Activated CD4-positive, alpha-beta T cell treated with anti-CD3 and anti-CD28 coated beads, Interleukin-2, amount 10 ng/mL, durations not matched to agents 7 days and 5 days (primary cell): ENCODE results near the gene UROC1. TPM values are rescaled to one million over a fixed set of nuclear protein-coding genes. Genes with fewer than 3 reads are reported as not detected.

ENCODE experiments used
- CTCF ChIA-PET: fragments of 350-600 bp; sonication (Branson Sonifier 250); formaldehyde crosslinking; loops from one replicate; lab custom pipeline; 2021; ENCODE audit warnings: antibody characterized with exemption; lab: Charles Lee
- POLR2A ChIA-PET: fragments of 350-600 bp; sonication (Branson Sonifier 250); formaldehyde crosslinking; loops from one replicate; lab custom pipeline; 2021; ENCODE audit warnings: antibody characterized with exemption; lab: Charles Lee
- DNase-seq: peaks from one replicate; pipeline ENCODE4 v3.0.0-alpha.2; 2020
- H3K27ac Mint-ChIP-seq: one replicate; pipeline ENCODE4 v1.8.0; 2021; ENCODE audit warnings: mild to moderate bottlenecking, moderate library complexity, mixed read lengths
- H3K27me3 Mint-ChIP-seq: one replicate; pipeline ENCODE4 v1.8.0; 2021; ENCODE audit warnings: mixed read lengths
- H3K36me3 Mint-ChIP-seq: one replicate; pipeline ENCODE4 v1.8.0; 2021; ENCODE audit warnings: low read depth, mixed read lengths
- H3K4me1 Mint-ChIP-seq: one replicate; pipeline ENCODE4 v1.8.0; 2021; ENCODE audit warnings: mixed read lengths
- H3K4me3 Mint-ChIP-seq: one replicate; pipeline ENCODE4 v1.8.0; 2021; ENCODE audit warnings: mild to moderate bottlenecking, moderate library complexity, mixed read lengths
- H3K9me3 Mint-ChIP-seq: one replicate; pipeline ENCODE4 v1.8.0; 2021; ENCODE audit warnings: mixed read lengths
- total RNA-seq, 2 experiments: library from RNA; stranded (reverse); gene quantifications; one replicate each; pipeline ENCODE4 v1.2.3, GENCODE V29; 2021

The UROC1 gene
- total RNA-seq, 2 experiments from 2014 or later, result not detected

- Mint-ChIP-seq H3K27ac (peak overlapping the region; percentile 6), H3K4me1 (peaks cover 50% of the 10 kb centered on the region), H3K27me3 (no peaks in the 10 kb centered on the region), H3K36me3 (peaks cover 74% of the 10 kb centered on the region), H3K4me3 (no peak overlapping the region), H3K9me3 (no peaks in the 10 kb centered on the region)
- DNase-seq, result no peak
- POLR2A ChIA-PET, result no interaction called here
- CTCF ChIA-PET, result no interaction called here
Observed at GRCh38 chr3:126469479-126469878, 48.1 kb downstream of the UROC1 start.

GRCh38 chr3:126468028-126468891 is 49.3 kb downstream of the UROC1 start:
- Mint-ChIP-seq H3K9me3 (no peaks in the 10 kb centered on the region), H3K27me3 (no peaks in the 10 kb centered on the region), H3K4me3 (no peak overlapping the region), H3K36me3 (peaks cover 68% of the 10 kb centered on the region), H3K27ac (no peak overlapping the region), H3K4me1 (peaks cover 37% of the 10 kb centered on the region)
- DNase-seq, result no peak
- CTCF ChIA-PET, result no interaction called here
- POLR2A ChIA-PET, result no interaction called here

GRCh38 chr3:126467611-126467955 is 50.0 kb downstream of the UROC1 start:
- POLR2A ChIA-PET, result no interaction called here
- Mint-ChIP-seq H3K36me3 (peaks cover 61% of the 10 kb centered on the region), H3K9me3 (no peaks in the 10 kb centered on the region), H3K27ac (no peak overlapping the region), H3K4me3 (no peak overlapping the region), H3K27me3 (no peaks in the 10 kb centered on the region), H3K4me1 (peaks cover 31% of the 10 kb centered on the region)
- DNase-seq, result no peak
- CTCF ChIA-PET, result no interaction called here

GRCh38 chr3:126466886-126467610 is 50.5 kb downstream of the UROC1 start:
- H3K4me1 Mint-ChIP-seq, result peaks cover 25% of the 10 kb centered on the region
- peaks cover 57% of the 10 kb centered on the region for H3K36me3 Mint-ChIP-seq
- no peak overlapping the region for H3K27ac Mint-ChIP-seq
- ChIA-PET POLR2A (no interaction called here), CTCF (interaction anchor here (2.7 kb wide), 1 partner anchor 8 kb away, joined by 14 read pairs; the partner anchor contains the start of gene ZXDC)
- no peak for DNase-seq
- no peak overlapping the region for H3K4me3 Mint-ChIP-seq
- no peaks in the 10 kb centered on the region for H3K27me3 Mint-ChIP-seq
- H3K9me3 Mint-ChIP-seq, result no peaks in the 10 kb centered on the region

GRCh38 chr3:126465928-126466544 is 51.5 kb downstream of the UROC1 start:
- ChIA-PET POLR2A (no interaction called here), CTCF (interaction anchor here (2.7 kb wide), 1 partner anchor 9 kb away, joined by 14 read pairs; the partner anchor contains the start of gene ZXDC)
- no peak for DNase-seq
- peaks cover 19% of the 10 kb centered on the region for H3K4me1 Mint-ChIP-seq
- no peak overlapping the region for H3K4me3 Mint-ChIP-seq
- no peak overlapping the region for H3K27ac Mint-ChIP-seq
- H3K36me3 Mint-ChIP-seq, result peaks cover 56% of the 10 kb centered on the region
- H3K9me3 Mint-ChIP-seq, result no peaks in the 10 kb centered on the region
- no peaks in the 10 kb centered on the region for H3K27me3 Mint-ChIP-seq

GRCh38 chr3:126464997-126465396 is 52.6 kb downstream of the UROC1 start:
- Mint-ChIP-seq H3K27me3 (no peaks in the 10 kb centered on the region), H3K36me3 (peaks cover 53% of the 10 kb centered on the region), H3K27ac (peak overlapping the region; percentile 57), H3K9me3 (no peaks in the 10 kb centered on the region), H3K4me1 (peaks cover 16% of the 10 kb centered on the region), H3K4me3 (no peak overlapping the region)
- ChIA-PET CTCF (interaction anchor here (2.7 kb wide), 1 partner anchor 10 kb away, joined by 14 read pairs; the partner anchor contains the start of gene ZXDC), POLR2A (no interaction called here)
- no peak for DNase-seq

GRCh38 chr3:126464494-126464893 is 53.1 kb downstream of the UROC1 start:
- peaks cover 12% of the 10 kb centered on the region for H3K4me1 Mint-ChIP-seq
- H3K27me3 Mint-ChIP-seq, result no peaks in the 10 kb centered on the region
- DNase-seq, result no peak
- no peaks in the 10 kb centered on the region for H3K9me3 Mint-ChIP-seq
- peaks cover 52% of the 10 kb centered on the region for H3K36me3 Mint-ChIP-seq
- ChIA-PET POLR2A (no interaction called here), CTCF (interaction anchor here (2.7 kb wide), 1 partner anchor 11 kb away, joined by 14 read pairs; the partner anchor contains the start of gene ZXDC)
- no peak overlapping the region for H3K4me3 Mint-ChIP-seq
- H3K27ac Mint-ChIP-seq, result no peak overlapping the region

- Mint-ChIP-seq H3K36me3 (peaks cover 50% of the 10 kb centered on the region), H3K4me1 (peaks cover 10% of the 10 kb centered on the region)
- CTCF ChIA-PET, result interaction anchor here (2.7 kb wide), 1 partner anchor 11 kb away, joined by 14 read pairs; the partner anchor contains the start of gene ZXDC
Observed at GRCh38 chr3:126464093-126464492, 53.5 kb downstream of the UROC1 start.

GRCh38 chr3:126463521-126463920 is 54.1 kb downstream of the UROC1 start:
- peaks cover 48% of the 10 kb centered on the region for H3K36me3 Mint-ChIP-seq
- H3K27me3 Mint-ChIP-seq, result no peaks in the 10 kb centered on the region
- H3K4me1 Mint-ChIP-seq, result peaks cover 9% of the 10 kb centered on the region
- CTCF ChIA-PET, result interaction anchor here (0.8 kb wide), 1 partner anchor 379 kb away, joined by 5 read pairs; the partner anchor contains the start of gene SLC41A3
- POLR2A ChIA-PET, result no interaction called here
- H3K4me3 Mint-ChIP-seq, result no peak overlapping the region
- no peak for DNase-seq
- H3K27ac Mint-ChIP-seq, result no peak overlapping the region
- H3K9me3 Mint-ChIP-seq, result no peaks in the 10 kb centered on the region

More at GRCh38 chr3:126464093-126464492, 53.5 kb downstream of the UROC1 start:
- H3K4me3 Mint-ChIP-seq, result no peak overlapping the region
- no peak overlapping the region for H3K27ac Mint-ChIP-seq
- H3K27me3 Mint-ChIP-seq, result no peaks in the 10 kb centered on the region
- DNase-seq, result no peak
- no peaks in the 10 kb centered on the region for H3K9me3 Mint-ChIP-seq
- POLR2A ChIA-PET, result no interaction called here

- Mint-ChIP-seq H3K27ac (no peak overlapping the region), H3K36me3 (peaks cover 40% of the 10 kb centered on the region)
Observed at GRCh38 chr3:126461450-126462070, 56.0 kb downstream of the UROC1 start.

GRCh38 chr3:126460381-126460780 is 57.2 kb downstream of the UROC1 start:
- POLR2A ChIA-PET, result no interaction called here
- no peak for DNase-seq
- no peaks in the 10 kb centered on the region for H3K4me1 Mint-ChIP-seq

More at GRCh38 chr3:126461450-126462070, 56.0 kb downstream of the UROC1 start:
- H3K9me3 Mint-ChIP-seq, result no peaks in the 10 kb centered on the region
- ChIA-PET CTCF (interaction anchor here (1.4 to 1.6 kb wide), 2 partner anchors 13 to 14 kb away, joined by 3 to 7 read pairs; partner anchors contain the start of gene ZXDC), POLR2A (no interaction called here)
- no peak for DNase-seq
- H3K27me3 Mint-ChIP-seq, result no peaks in the 10 kb centered on the region
- no peaks in the 10 kb centered on the region for H3K4me1 Mint-ChIP-seq
- H3K4me3 Mint-ChIP-seq, result no peak overlapping the region

GRCh38 chr3:126459763-126460127 is 57.8 kb downstream of the UROC1 start:
- CTCF ChIA-PET, result interaction anchor here (1.1 to 1.4 kb wide), 2 partner anchors 12 to 13 kb away, joined by 3 to 7 read pairs; no protein-coding TSS in a partner anchor
- no peak overlapping the region for H3K27ac Mint-ChIP-seq
- no peak overlapping the region for H3K4me3 Mint-ChIP-seq
- no peaks in the 10 kb centered on the region for H3K4me1 Mint-ChIP-seq
- POLR2A ChIA-PET, result no interaction called here
- DNase-seq, result no peak
- peaks cover 33% of the 10 kb centered on the region for H3K36me3 Mint-ChIP-seq
- H3K27me3 Mint-ChIP-seq, result no peaks in the 10 kb centered on the region
- H3K9me3 Mint-ChIP-seq, result no peaks in the 10 kb centered on the region

More at GRCh38 chr3:126460381-126460780, 57.2 kb downstream of the UROC1 start:
- CTCF ChIA-PET, result interaction anchor here (1.1 to 1.4 kb wide), 2 partner anchors 11 to 14 kb away, joined by 3 to 7 read pairs; no protein-coding TSS in a partner anchor
- H3K4me3 Mint-ChIP-seq, result no peak overlapping the region
- no peak overlapping the region for H3K27ac Mint-ChIP-seq
- no peaks in the 10 kb centered on the region for H3K27me3 Mint-ChIP-seq
- no peaks in the 10 kb centered on the region for H3K9me3 Mint-ChIP-seq
- peaks cover 32% of the 10 kb centered on the region for H3K36me3 Mint-ChIP-seq
